ENCODE results near the gene MAU2.
A peak's percentile ranks its signal among the peaks of the same experiment; 100 is the strongest.

The MAU2 gene

GRCh38 chr19:19320361-19321140 lies at the start of gene MAU2, which contains the start of gene SUGP1:
Gene MAU2 (plus strand): TSS chr19:19320829. CDS start chr19:19320860, 31 bp downstream.
Gene SUGP1 (minus strand): TSS chr19:19320509. CDS start chr19:19320496, 13 bp downstream.
- DNase-seq, result peak; percentile 77 to 84

- no peak for DNase-seq
These were observed 48.6 kb upstream of the MAU2 start for GRCh38 chr19:19271828-19272599.

- DNase-seq, result no peak
These were observed 46.5 kb upstream of the MAU2 start for GRCh38 chr19:19274146-19274545.

DNA sequence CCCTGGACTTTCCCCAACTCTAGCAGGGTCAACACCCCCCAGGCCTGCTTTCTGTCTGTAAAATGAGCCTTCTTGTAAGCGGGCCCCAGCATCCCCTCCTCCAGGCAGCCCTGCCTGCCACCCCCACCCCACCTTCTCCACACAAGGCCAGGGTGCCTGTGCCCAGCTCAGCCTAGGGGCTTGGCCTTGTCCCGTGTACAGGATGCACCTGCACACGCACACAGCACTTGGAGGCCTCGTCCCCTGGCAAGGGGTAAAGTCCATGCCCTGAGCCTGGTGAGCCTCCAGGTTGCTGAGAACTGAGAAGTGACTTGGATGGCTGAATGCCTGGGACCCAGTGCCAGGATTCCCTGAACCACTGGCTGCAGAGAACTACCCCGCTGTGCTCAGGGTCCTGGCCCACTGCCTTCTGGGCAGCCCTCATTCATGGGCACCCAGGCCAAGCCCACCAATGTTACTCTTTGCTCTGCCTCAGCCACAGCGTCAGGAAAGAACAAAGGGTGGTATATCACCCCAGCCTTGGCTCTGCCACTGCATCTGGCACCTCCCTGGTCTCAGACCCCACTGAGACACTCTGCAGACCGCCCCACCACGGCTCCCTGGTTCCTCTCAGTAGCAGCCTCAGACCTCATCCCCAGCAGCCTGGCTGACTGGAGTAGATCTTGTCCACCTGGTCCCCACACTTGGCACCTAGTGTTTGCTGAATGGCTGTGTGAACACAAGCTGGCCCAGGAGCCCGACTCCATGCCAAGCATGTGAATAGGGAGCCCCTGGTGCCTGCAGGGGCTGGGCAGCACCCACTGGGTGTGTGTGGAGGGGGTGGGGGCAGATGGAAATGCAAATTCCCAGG lies 45.7 kb upstream of the MAU2 start:
- no peak for DNase-seq

GRCh38 chr19:19276386-19276785 lies 44.2 kb upstream of the MAU2 start:
- DNase-seq, result no peak

GRCh38 chr19:19276851-19277250 lies 43.8 kb upstream of the MAU2 start:
- DNase-seq, result no peak

- DNase-seq, result no peak
These were observed 42.3 kb upstream of the MAU2 start for GRCh38 chr19:19278315-19278714.

- no peak for DNase-seq
These were observed 41.5 kb upstream of the MAU2 start for GRCh38 chr19:19279062-19279612.

DNA sequence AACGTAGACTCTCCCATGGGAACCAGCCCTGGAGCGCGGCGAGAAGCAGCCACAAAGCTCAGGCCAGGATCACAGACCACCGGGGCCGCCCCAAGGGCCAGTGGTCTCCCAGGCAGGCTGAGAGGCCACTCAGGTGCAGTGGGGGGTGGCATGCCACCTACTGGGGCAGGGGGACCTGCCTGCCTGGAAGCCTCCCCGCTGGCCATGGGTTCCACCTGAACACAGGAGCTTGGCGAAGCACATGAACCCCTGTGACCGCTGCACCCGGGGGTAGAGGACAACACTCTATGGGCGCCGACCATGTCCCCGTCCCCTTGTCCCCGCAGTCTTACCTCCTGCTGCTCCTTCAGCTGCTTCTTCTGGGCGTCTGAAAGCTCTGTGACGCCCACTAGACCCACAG lies 40.8 kb upstream of the MAU2 start:
- DNase-seq, result no peak

- DNase-seq, result no peak
These were observed 40.1 kb upstream of the MAU2 start for GRCh38 chr19:19280561-19280960.

DNA sequence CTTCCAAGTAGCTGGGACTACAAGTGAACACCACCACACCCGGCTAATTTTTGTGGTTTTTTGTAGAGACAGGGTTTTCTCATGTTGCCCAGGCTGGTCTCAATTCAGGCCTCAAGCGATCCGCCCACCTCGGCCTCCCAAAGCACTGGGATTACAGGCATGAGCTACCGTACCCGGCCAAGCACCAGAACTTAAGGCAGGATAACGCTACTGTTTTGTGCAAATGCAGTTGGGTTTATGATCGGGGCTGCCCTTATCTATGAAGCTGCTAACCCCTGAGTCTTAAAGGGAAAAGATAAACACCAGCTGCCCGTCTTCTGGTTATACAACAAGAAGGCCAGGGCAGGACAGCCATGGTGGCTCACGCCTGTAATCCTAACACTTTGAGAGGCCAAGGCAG lies 34.9 kb upstream of the MAU2 start:
- no peak for DNase-seq

DNA sequence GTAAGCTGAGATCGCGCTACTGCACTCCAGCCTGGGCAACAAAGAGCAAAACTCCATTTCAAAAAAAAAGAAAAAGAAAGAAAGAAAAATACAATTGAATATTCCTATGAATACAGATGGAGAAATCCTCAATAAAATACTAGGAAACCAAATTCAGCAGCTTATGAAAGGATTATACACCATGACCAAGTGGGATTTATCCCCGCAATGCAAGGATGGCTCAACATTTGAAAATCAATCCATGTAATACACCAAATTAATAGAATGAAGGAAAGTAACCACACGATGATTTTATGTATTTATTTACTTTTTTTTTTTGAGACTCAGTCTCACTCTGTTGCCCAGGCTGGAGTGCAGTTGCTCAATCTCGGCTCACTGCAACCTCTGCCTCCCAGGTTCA lies 28.0 kb upstream of the MAU2 start:
- no peak for DNase-seq

DNA sequence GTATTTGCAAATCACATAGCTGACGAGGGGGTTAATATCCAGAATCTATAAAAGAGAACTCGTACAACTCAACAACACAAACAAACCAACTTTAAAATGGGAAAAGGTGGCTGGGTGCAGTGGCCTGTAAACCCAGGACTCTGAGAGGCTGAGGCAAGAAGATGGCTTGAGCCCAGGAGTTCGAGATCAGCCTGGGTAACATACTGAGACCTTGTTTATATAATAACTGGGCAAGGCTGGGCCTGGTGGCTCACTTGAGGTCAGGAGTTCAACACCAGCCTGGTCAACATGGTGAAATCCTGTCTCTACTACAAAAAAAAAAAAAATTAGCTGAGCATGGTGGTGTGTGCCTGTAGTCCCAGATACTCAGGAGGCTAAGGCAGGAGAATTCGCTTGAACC lies 25.7 kb upstream of the MAU2 start:
- no peak for DNase-seq

- no peak for DNase-seq
These were observed 23.5 kb upstream of the MAU2 start for GRCh38 chr19:19296953-19297689.

GRCh38 chr19:19297759-19298158 lies 22.9 kb upstream of the MAU2 start:
- DNase-seq, result no peak

DNA sequence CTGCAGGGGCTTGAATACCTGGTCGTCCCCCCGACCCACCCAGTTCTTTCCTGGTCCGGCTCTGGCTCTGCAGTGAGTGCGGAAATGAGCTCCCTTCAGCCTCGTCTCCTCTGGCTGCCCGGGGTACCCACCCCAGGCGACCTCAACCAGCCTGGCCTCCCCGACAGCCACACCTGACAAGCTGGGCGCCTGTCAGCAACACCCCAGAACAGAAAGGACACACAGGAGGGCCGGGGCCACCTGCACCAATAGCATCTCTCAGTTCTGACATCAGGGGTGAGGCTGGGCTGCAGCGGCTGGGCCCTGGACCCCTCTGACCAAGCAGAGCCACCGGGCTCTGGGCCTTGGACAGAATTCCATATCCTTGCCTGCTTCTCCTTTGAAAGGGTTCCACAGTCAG lies 20.0 kb upstream of the MAU2 start:
- no peak for DNase-seq

- no peak for DNase-seq
These were observed 17.2 kb upstream of the MAU2 start for GRCh38 chr19:19303411-19303810.

DNA sequence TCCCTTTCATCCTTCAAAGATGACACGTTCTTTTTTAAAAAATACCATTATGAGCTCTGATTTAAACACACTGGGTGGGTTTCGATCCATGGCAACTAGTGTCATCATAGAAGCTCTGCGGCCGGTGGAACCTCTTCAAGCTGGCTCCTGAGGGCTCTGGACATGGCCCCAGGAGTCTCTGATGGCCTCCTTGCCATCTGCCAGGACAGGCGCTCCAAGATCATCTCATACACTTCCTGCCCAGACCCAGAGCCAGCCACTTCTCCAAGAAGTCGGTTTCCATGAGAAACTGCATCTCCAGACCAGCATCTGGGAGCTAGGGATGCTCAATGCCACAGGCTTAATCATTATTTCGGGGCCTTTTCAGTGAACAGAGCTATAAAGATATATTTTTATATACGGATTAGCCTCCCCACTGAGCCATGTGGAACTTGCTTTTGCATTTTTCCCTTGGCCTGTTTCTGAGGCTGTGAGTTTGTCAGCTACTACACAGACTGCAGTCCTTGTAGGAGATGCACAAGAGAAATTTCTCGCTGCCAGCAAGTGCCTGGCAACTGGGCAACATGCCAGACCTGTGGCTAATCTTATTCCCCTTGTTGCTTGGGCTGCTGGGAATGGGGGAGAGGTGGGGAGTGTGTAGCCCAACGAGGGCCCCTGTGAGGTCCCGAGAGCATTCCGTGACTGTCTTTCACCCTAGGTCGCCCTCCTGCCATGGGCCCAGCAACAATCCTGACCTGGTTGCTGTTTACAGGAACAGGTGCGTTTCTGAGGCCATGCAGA lies 16.3 kb upstream of the MAU2 start:
- DNase-seq, result no peak

GRCh38 chr19:19305066-19305465 lies 15.6 kb upstream of the MAU2 start:
- DNase-seq, result no peak

DNA sequence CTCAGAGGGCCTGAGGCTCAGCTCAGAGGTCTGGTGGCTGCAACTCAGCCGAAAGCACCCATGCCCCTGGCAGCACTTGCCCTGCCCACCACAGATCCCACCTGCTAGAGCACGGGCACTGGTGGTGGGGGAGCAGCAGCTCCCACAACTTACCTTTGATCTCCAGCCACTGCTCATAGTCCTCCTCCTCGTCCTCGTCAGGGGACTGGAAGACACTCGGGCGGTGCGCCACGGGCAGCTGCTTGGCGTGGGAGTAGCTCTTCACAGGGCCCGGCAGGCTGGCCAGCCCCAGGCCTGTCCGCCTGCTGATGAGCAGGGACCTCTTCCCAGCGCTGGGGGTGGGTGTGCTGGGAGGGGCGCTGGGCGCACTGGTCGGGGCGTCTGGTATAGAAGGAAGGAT lies 14.9 kb upstream of the MAU2 start:
- DNase-seq, result no peak

DNA sequence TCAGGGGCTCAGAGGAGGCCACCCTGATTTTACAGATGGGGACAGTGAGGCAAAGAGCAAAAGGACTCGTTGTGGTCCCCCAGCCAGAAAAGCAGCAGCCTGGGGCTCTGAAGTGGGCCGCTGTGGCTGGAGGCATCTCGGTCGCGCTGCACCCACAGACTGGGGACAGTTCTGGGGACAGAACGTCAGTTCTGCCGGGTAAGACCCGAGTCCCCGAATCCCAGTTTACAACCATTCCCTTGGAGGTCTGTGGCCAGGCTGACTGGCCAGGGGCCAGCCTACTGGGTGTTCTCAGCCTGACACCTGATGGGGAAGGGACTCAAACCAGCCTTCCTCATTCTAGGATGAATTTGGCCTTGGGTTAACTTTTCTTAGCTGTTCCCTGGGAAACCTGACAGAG lies 14.4 kb upstream of the MAU2 start:
- no peak for DNase-seq
